GM19328 (cell line): Measurements from ENCODE around the gene MOCS3.

Experiments used
- ATAC-seq: cut with Tn5 transposase; IDR thresholded peaks from one replicate; pipeline ENCODE4 v1.9.1; 2021; ENCODE audit warnings: mild to moderate bottlenecking, moderate library complexity; ENCODE audit not compliant: unreplicated experiment

Gene MOCS3

DNA sequence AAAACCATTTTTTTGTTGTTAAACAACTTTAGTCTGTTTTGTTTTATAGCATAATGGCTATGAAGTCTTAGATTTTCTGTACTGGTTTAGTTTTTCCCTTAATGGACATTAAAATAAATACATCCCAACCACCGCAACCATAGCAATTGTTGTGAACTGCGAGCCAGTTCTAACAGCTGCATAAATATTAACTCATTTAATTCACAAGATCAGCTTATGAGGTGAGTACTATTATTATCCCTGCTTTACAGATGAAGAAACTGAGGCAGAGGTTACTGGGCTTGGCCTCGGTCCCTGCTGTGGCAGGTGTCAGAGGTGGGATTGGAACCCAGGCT lies 23.1 kb downstream of the MOCS3 start:
- ATAC-seq, result no peak

DNA sequence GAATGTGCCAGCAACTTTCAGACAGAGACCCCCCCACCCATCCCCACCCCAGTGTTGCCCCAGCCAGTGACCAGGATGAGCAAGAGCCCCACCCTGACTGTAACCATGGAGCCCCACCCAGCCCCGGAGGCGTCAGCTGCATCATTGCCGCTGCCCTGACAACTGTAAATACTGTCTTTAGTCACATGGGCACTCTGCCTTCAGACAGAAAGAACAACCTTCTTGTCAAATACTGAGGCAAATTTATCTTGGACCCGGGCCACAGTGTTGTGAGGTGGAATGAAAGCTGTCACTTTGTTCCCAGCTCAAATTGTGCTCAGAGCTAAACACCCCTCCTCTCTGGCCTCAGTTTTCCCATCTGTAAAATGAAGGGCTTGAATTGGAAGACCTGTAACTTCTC lies 23.7 kb downstream of the MOCS3 start:
- ATAC-seq, result no peak

DNA sequence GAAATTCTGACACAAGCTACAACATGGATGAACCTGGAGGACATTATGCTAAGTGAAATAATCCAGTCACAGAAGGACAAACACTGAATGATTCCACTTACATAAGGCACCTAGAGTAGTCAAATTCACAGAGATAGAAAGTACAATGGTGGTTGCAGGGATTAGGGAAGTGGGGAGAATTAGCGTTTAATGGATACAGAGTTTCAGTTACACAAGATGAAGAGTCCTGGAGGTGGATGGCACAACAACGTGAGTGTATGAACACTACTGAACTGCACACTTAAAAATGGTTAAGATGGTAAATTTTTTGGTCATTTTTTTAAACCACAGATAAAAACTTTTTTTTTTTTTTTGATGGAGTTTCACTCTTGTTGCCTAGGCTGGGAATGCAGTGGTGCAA lies 24.7 kb downstream of the MOCS3 start:
- no peak for ATAC-seq

DNA sequence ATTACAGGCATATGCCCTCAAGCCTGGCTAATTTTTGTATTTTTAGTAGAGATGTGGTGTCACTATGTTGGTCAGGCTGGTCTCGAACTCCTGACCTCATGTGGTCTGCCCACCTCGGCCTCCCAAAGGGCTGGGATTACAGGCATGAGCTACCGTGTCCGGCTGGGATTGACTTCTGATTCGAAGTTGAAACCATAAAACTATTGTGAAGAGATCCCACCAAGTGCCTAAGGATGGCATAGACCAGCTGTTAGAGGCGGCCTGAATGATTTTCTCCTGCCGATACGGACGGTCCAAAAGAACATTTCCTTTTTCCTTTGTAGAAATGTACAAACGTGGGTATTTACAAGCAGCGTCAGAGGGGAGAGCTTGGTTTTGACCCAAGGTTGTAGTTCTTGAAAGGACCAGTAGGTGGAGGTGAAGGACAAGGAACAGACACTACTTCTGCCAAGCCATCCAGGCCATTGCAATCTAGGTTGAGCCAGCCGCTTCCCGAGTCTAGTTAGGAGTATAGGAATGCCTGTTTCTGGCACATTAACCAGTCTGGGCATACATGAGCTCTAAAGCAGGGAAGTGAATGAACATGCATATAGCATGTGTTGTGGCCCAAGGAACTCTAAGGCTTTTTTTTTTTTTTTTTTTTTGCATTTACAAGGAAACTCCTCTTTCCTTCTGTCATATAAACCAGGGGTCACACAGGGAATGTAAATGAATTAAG lies 29.0 kb downstream of the MOCS3 start:
- no peak for ATAC-seq

DNA sequence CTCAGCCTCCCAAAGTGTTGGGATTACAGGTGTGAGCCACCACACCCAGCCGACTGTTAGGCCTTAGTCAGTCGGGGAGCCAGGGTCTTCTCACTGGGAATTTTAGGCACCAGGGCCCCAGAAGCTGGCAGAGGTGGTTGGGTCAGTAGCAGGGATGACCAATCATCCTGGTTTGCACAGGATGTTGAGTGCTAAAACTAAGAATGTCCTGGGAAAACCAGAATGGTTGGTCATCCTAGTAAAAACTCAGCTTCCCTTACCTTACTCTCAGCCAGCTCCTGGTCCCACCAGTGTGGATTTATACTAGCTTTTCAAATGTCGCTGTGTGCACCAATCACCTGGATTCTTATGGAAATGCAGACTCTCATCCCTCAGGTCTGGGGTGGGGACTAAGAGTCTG lies 32.5 kb downstream of the MOCS3 start:
- ATAC-seq, result no peak

DNA sequence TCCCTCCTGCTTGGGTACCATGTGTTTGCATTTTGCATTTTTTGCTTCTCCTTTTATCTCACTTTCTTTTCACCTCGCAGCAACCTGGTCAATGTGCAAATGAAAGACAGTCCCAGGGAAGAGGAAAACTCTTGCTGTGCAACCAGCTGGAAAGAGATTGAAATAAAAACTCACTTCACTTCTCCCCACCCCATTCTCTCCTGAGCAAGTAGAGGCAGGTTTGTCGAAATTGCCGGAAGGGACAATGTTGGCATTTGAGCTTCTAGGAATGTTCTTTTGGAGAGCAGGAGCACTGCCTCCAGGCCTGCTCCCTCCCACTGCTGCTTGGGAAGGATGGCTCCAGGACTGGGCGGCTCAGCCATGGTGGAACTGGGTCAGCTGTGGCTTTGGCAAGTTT lies 33.7 kb downstream of the MOCS3 start:
- ATAC-seq, result no peak

DNA sequence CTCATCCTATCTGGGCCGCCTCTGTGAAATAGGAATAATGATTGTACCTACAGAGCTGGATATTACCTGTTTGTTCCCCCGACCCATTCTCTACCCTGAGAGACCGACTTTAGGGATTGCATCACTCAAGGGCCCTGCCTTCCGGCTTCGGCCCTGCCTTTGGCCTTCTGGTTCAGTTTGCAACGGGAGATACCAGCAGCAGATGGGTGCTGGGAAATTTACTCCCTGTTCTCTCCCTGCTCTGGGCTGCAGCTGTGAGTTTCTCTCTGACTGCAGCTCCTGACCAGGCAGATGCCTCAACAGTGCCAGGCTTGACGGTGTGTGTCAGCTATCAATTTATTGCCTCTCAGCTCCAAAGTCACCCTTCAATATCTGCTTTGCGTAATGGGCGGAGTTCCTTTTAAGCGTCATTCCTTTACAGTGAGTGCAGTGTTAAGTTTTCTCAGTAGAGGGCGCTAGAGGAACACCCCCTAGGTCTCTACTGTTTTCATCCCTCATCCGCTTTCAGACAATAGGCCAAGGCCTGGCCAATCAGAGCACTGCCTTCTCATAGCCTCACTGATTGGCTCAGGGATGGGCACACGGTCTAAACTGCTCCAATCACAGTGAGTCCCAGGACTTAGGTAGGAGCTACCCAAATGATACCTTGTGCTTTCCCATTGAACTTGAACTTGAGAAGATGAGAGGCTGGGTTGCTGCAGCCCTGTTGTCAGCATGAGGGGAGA lies 34.3 kb downstream of the MOCS3 start:
- peak; percentile 67 for ATAC-seq

DNA sequence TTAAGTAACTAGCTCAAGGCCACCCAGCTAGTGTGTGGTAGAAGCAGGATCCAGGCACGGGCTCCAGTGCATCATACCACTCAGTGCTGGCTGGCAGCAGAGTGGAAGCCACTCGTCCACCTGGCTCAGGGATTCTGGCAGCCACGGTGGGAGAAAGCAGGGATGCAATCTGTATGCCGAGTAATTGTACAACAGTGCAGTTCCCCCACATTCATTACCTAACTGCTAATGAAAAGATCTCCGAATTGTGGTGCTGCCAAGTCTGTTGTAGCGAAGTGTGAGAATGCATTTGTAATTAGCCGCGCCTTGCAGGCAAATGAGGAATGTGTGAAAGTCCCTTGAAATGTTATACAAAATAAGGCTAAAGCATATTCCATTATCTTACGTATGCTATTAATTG lies 35.3 kb downstream of the MOCS3 start:
- no peak for ATAC-seq

DNA sequence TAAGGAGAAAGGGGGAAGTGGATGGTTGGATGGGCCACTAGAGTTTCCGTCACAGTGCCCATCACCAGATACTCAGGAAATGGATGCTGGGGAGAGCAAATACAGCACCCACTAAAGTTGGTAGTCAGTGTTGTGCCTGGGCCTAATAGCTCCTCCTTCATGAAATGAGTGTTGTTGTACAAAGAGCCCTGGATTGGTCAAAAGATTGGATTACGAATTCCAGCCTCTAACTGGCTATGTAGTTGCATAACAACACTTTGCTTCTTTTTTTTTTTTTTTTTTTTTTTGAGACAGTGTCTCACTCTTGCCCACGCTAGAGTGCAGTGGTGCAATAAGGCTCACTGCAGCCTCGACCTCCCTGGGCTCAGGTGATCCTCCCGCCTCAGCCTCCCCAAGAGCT lies 36.9 kb downstream of the MOCS3 start:
- ATAC-seq, result no peak

DNA sequence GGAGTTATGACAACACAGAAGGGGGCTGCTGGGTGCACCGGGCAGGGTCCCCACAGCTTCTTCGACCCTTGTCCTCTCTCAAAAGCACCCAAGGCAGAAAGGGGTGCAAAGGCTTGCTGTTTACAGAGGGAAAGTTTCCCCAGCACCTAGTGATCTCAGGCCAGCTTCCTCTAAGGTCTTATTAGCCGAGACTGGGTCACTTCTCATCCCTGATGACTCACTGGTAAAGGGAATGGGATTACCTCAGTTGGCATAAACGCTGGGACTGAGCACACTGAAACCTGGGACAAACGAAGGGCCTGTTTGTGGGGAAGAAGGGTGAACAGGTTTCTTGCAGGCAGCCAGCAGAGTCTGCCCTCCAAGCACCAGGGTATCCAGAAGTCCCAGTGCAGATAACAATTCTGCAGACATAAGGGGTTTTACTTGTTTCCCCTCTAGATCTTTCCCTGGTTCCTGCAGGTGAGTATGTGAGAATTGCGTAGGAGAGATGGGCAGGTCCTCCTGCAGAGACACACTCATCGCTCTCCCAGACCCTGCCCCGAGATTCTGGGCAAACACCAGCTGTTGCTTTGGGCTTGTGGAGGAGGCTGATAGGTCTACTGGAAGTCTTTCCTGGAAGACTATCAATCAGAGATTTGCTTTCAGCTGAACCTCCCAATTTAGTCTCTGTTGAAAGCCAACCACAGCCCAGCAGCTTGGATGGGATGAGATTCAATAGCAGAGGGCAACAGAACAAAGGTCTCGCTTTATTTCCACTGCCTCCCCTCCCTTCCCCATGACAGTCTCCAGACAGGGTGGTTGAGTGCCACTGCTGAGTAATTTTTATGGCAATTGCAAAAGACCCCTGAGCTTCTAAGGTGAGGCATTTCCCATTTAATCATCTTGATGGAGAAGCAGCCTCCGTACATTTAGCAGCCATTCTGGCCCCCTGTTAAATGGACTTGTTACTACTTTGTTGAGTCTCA lies 38.6 kb downstream of the MOCS3 start:
- ATAC-seq, result no peak

DNA sequence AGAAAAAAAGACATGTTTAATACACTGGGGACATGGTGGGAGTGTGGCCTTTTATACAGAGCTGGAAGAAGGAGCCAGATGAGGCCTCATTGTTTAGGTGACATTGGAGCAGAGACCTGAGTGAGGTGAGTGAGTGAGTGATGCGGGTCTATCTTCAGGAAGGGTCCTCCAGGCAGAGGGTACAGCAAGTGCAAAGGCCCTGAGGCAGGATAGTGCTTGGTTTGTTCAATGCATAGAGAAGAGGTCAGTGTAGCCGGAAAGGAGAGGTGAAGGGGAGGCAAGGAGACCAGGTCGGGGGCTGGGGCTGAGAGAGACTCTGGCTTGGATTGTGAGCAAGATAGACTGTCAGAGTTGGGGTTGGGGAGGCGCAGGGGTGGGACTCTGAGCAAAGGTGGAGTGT lies 40.7 kb downstream of the MOCS3 start:
- no peak for ATAC-seq

DNA sequence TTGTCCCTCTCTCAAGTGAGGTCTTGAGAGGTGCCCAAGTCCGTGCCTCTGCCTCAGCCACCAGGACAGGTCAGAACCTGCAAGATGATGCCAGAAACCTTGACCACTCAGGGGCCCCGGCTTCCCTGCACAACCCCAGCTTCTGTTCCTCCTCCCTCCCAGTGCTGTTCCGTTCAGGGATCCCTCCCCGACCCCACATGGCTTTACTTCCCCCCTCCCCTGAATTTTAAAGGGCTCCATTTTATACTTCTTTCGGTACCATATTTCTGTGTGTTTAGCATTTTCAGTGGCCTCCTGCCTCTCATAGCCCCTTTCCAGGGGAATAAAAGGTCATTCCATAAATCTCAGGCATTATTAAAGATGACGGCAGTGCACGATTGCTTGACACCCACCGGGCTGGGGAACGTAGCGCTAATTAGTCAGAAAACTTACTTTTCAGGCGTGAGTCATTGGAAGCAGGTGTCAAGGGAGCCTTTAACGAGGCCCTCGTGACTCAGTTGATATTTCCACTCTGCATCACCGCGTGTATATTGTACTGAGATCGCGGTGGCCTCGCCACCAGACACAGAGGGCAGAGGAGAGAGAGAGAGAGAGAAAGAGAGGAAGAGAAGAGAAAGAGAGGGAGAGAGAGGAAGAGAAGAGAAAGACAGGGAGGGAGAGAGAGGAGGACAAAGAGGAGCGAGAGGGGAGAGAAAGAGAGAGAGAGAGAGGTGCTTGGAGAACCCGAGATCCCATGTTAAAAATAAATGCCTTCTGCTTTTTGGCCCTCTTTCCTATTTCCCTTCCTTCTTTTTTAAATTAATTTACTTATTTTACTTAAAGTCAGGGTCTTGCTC lies 43.0 kb downstream of the MOCS3 start:
- no peak for ATAC-seq

DNA sequence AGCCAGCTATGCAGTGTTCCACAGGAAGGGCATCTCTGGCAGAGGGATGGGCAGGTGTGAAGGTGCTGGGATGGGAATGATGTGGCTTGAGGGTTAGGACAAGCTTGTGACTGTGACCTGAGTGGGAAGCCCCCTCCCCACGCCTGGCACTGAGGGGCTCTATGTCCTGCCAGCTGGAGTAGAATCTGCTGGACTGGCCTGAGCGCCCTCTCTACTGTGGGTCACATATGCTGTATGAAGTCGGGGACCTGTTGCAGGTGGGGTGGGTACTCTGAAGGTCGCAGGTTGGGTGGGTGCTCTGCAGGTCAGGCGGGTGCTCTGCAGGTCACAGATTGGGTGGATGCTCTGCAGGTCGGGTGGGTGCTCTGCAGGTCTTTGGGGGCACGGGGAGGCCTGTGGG lies 44.0 kb downstream of the MOCS3 start:
- ATAC-seq, result no peak

DNA sequence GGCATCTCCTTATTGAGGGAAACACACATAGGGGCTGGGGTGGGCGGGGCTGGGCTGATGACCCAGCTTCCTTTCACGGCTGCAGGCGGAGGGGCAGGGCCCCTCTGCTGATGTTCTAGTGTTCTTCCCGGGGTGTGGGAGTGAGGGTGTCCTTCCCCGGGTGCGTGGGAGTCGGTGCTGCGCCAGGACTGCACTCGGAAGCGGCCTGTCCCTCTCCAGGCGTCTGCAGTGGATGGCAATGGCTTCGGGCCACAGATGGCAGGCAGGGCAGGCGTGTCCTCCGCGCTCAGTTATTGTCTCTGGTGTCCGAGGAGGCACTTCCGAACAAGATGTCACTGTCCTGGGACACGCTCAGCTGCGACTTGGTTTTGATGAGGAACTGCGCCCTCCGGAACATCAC lies 45.1 kb downstream of the MOCS3 start:
- no peak for ATAC-seq

DNA sequence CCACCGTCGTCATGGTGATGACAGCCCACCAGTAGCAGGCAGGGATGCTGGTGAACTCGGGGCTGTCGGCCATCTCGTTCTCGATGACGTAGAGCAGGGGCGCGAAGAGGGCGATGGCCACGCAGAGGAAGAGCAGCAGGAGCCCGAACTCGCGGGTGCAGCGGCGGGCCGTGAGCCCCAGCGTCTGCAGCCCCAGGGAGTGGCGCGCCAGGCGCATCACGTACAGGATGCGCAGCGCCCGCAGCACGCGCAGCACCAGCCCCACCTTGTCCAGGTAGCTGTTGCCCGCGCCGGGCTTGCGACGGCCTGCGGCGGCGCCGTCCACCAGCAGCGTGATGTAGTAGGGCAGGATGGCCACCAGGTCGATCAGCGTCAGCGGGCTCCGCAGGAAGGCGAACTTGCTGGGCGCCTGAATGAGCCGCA lies 45.7 kb downstream of the MOCS3 start:
- ATAC-seq, result no peak

DNA sequence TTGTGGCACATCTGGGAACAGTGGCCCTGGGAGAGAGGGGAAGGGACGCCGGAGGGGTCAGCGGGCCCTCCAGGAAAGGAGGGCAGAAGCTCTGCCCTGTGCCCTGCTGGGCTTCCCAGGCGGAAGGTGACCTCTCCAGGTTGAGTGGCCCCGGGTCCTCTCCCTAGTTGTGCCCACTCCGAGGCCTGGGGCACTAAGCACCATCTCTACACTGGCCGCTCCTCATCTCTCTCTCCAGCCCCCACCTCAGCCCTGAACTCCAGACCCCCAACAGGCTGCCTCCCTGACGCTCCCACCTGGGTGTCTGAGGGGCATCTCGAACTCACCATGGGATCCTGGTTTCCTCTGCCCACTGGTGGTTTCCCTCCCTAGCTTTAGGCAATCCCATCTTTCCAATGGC lies 46.2 kb downstream of the MOCS3 start:
- no peak for ATAC-seq

DNA sequence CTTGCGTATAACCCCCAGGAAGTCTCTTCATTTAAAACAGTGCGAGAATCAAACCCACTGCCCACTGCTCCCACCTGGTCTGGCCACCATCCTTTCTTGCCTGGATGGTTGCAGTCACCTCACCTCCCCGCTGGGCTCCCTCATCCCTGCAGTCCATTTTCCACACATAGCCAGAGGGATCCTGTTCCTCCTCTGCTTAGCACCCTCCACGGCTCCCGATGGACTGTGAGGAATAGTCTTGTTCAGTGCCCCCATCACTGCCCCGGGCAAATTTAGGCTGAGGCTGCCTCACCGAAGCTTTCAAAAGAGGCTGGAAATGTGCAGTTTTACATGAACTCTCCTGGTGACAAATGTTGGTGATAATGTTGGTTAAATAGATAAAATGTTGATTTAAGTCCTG lies 46.6 kb downstream of the MOCS3 start:
- ATAC-seq, result no peak

DNA sequence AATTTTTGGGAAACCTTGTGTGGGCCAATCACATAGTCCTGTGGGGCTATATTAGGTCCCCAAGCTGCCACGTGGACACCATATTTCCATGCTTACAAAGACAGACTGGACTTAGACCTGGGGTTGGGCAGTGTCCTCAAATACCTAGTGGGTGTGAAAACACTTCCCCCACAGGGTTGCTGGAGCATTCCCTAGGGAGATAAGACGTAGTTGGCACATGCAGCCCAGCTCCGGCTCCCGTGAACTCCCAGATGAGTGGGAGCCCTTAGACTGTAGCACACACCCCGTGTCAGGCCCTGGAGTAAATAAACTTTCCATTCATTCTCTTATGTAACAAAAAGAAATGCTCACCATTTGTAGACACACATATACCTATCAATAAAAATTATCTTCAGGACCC lies 50.1 kb downstream of the MOCS3 start:
- ATAC-seq, result no peak

DNA sequence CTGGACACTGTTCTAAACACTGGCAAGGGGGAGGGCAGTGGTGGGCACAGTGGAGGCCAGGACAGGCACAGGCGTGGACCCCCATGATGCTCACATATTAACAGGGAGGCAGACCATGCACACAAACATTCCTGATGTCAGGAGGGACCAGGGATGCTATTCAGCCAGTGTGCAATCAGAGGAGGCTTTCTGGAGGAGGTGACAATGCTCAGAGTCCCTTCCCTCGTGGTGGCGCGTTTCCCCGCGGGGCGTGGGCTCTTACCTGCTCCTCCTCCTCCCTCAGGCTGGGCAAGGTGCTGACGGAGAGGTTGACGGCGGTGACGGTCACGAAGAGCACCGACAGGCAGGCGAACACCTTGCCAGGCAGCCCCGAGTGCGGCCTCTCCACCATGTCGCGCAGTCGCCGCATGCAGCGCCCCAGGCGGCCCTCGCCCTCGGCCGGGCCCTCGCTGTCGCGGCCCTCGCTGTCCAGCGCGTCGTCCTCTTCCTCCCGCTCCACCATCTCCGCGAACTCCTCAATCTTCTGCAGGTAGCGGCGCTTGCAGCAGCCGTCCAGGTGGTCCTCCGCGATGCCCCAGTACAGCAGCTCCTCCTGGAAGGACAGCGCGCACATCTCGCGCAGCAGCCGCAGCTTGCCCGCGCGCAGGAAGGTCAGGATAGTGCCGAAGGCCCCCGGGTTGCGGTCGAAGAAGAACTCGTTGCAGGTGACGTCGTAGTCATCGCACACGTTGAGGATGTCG lies 50.9 kb downstream of the MOCS3 start:
- no peak for ATAC-seq

DNA sequence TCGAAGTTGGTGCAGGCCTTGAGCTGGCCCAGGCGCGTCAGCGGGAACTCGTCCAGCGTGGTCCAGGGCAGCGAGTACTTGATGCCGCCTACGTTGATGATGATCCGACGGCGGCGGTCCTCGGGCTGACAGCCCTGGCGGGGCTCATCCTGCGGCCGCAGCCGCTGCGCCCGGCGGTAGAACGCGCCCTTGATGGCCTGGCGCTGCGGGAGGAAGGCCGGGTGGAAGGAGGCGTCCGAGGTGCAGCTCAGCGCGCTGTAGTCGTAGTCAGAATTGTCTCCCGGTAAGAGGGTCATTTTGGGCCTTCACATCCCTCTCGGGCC lies 51.4 kb downstream of the MOCS3 start:
- no peak for ATAC-seq
